Measurements from ENCODE around the gene S100A5. TPM values are rescaled to one million over a fixed set of nuclear protein-coding genes. Genes with fewer than 3 reads are reported as not detected.

Gene S100A5
- total and polyA plus RNA-seq, 9 of the 15 experiments (the other 6 are each of a cell fraction or from before 2014, with no cell fraction given) = 0.56 to 1.4 (median 0.64) TPM; not detected in 5

DNA sequence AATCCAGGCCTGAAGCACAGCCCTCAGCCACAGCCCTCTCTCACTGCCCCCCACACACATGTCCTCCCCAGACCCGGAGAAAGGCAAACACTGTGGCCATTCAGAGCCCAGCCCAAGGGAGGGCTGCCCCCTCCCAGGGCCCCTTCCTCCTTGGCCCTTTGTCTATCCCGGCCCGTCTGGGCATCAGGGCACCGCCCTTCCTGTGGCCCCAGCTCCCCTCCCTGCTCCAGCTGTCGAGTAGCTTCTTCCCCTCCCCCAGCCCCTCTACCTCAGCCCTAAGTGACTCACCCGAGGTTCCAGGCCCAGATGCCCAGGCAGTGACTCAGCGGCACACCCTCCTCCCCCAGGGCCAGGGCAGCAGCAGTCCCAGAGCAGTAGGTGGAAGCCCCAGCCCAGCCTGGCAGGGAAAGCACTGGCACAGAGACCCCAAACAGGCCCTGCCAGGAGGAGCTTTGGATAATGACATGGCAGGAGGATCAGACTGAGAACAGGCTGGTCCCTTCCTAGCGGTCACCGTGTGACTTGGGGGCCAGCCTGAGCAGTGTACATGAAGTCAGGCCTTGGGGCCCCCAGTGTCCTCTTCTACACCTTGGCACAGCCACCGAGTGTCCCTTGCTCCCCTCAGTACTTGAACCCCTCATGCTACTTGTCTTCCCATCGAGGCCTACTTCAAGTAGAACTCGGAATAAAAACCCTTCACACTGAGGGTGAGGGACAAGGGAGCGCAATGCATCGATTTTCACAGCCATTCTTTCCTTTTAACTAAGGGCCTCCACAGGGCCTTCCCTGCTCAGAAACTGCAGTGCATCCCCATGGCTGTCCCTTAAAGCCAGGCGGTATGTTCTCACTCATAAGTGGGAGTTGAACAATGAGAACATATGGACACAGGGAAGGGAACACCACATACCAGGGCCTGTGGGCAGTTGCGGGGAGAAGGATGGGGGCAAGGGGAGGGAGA is 26.0 kb upstream of the S100A5 start (continued):
- TF ChIP-seq RFX1 (IDR thresholded peaks at IDR 0.05) = no peak
- TF ChIP-seq NR2F6 (CRISPR knock-in tag; IDR thresholded peaks at IDR 0.05) = no peak
- no peak for TF ChIP-seq ILF3 (IDR thresholded peaks at IDR 0.05; ENCODE audit: borderline replicate concordance)
- no peak for TF ChIP-seq ZNF707 (CRISPR knock-in tag; conservative IDR thresholded peaks at IDR 0.05)
- TF ChIP-seq, protein P1, sequence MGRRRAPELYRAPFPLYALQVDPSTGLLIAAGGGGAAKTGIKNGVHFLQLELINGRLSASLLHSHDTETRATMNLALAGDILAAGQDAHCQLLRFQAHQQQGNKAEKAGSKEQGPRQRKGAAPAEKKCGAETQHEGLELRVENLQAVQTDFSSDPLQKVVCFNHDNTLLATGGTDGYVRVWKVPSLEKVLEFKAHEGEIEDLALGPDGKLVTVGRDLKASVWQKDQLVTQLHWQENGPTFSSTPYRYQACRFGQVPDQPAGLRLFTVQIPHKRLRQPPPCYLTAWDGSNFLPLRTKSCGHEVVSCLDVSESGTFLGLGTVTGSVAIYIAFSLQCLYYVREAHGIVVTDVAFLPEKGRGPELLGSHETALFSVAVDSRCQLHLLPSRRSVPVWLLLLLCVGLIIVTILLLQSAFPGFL (CRISPR knock-in tag; IDR thresholded peaks at IDR 0.05) = no peak
- TF ChIP-seq RBM17 (IDR thresholded peaks at IDR 0.05; ENCODE audit: borderline replicate concordance, low read depth, low read length) = no peak
- TF ChIP-seq, protein P2, sequence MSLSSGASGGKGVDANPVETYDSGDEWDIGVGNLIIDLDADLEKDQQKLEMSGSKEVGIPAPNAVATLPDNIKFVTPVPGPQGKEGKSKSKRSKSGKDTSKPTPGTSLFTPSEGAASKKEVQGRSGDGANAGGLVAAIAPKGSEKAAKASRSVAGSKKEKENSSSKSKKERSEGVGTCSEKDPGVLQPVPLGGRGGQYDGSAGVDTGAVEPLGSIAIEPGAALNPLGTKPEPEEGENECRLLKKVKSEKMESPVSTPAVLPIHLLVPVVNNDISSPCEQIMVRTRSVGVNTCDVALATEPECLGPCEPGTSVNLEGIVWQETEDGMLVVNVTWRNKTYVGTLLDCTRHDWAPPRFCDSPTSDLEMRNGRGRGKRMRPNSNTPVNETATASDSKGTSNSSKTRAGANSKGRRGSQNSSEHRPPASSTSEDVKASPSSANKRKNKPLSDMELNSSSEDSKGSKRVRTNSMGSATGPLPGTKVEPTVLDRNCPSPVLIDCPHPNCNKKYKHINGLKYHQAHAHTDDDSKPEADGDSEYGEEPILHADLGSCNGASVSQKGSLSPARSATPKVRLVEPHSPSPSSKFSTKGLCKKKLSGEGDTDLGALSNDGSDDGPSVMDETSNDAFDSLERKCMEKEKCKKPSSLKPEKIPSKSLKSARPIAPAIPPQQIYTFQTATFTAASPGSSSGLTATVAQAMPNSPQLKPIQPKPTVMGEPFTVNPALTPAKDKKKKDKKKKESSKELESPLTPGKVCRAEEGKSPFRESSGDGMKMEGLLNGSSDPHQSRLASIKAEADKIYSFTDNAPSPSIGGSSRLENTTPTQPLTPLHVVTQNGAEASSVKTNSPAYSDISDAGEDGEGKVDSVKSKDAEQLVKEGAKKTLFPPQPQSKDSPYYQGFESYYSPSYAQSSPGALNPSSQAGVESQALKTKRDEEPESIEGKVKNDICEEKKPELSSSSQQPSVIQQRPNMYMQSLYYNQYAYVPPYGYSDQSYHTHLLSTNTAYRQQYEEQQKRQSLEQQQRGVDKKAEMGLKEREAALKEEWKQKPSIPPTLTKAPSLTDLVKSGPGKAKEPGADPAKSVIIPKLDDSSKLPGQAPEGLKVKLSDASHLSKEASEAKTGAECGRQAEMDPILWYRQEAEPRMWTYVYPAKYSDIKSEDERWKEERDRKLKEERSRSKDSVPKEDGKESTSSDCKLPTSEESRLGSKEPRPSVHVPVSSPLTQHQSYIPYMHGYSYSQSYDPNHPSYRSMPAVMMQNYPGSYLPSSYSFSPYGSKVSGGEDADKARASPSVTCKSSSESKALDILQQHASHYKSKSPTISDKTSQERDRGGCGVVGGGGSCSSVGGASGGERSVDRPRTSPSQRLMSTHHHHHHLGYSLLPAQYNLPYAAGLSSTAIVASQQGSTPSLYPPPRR (CRISPR knock-in tag; IDR thresholded peaks at IDR 0.05; ENCODE audit: borderline replicate concordance) = no peak
- TF ChIP-seq HDAC6 (IDR thresholded peaks at IDR 0.05; ENCODE audit: low read depth, low read length) = no peak
- TF ChIP-seq KAT8 (IDR thresholded peaks at IDR 0.05; ENCODE audit: low read depth) = no peak
- TF ChIP-seq ZNF134 (CRISPR knock-in tag; conservative IDR thresholded peaks at IDR 0.05) = 0 out of 2 replicates have a peak, but pooled peaks have one; percentile 24
- TF ChIP-seq KLF13 (tag; IDR thresholded peaks at IDR 0.05; ENCODE audit: borderline replicate concordance, low read depth) = peak; percentile 50; the same call in 1 of the 2 replicates
- TF ChIP-seq, protein P3, sequence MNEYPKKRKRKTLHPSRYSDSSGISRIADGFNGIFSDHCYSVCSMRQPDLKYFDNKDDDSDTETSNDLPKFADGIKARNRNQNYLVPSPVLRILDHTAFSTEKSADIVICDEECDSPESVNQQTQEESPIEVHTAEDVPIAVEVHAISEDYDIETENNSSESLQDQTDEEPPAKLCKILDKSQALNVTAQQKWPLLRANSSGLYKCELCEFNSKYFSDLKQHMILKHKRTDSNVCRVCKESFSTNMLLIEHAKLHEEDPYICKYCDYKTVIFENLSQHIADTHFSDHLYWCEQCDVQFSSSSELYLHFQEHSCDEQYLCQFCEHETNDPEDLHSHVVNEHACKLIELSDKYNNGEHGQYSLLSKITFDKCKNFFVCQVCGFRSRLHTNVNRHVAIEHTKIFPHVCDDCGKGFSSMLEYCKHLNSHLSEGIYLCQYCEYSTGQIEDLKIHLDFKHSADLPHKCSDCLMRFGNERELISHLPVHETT (CRISPR knock-in tag; conservative IDR thresholded peaks at IDR 0.05 in 1 of 2, IDR thresholded peaks at IDR 0.05 in 1 of 2) = no peak
- TF ChIP-seq ZNF324 (CRISPR knock-in tag; IDR thresholded peaks at IDR 0.05) = no peak
- TF ChIP-seq JUND (IDR thresholded peaks at IDR 0.05; ENCODE audit: borderline replicate concordance, low read depth, low read length) = peak; percentile 100
- TF ChIP-seq JUND (tag; IDR thresholded peaks at IDR 0.05; ENCODE audit: borderline replicate concordance, low read depth, low read length) = peak; percentile 96
- no peak for TF ChIP-seq ZNF311 (CRISPR knock-in tag; IDR thresholded peaks at IDR 0.05)
- TF ChIP-seq, protein P4, sequence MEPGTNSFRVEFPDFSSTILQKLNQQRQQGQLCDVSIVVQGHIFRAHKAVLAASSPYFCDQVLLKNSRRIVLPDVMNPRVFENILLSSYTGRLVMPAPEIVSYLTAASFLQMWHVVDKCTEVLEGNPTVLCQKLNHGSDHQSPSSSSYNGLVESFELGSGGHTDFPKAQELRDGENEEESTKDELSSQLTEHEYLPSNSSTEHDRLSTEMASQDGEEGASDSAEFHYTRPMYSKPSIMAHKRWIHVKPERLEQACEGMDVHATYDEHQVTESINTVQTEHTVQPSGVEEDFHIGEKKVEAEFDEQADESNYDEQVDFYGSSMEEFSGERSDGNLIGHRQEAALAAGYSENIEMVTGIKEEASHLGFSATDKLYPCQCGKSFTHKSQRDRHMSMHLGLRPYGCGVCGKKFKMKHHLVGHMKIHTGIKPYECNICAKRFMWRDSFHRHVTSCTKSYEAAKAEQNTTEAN (CRISPR knock-in tag; IDR thresholded peaks at IDR 0.05) = no peak

Data from K562 (cell line).